ENCODE results near the gene PIM3. TPM values are rescaled to one million over a fixed set of nuclear protein-coding genes. Genes with fewer than 3 reads are reported as not detected.

Gene PIM3
- total RNA-seq, 1 experiment from 2014 or later, result 58.2 TPM

GRCh38 chr22:49992921-49993648 is 32.5 kb downstream of the PIM3 start:
- H3K36me3 ChIP-seq (ENCODE audit: control insufficient read depth, insufficient read depth, low read length), result no peaks in the 10 kb centered on the region
- H3K4me1 ChIP-seq (ENCODE audit: control insufficient read depth, insufficient read depth, low read length), result peaks cover 24% of the 10 kb centered on the region
- no peaks in the 10 kb centered on the region for H3K9me3 ChIP-seq (ENCODE audit: control insufficient read depth, insufficient read depth, low read depth, low read length)
- no peak overlapping the region for H3K27ac ChIP-seq (ENCODE audit: low read length)
- BruUV-seq (replicated peaks), result no TSS peak
- TF ChIP-seq POLR2AphosphoS5 (IDR thresholded peaks at IDR 0.05; ENCODE audit: low read depth, low read length), result no peak
- TF ChIP-seq, protein P1, sequence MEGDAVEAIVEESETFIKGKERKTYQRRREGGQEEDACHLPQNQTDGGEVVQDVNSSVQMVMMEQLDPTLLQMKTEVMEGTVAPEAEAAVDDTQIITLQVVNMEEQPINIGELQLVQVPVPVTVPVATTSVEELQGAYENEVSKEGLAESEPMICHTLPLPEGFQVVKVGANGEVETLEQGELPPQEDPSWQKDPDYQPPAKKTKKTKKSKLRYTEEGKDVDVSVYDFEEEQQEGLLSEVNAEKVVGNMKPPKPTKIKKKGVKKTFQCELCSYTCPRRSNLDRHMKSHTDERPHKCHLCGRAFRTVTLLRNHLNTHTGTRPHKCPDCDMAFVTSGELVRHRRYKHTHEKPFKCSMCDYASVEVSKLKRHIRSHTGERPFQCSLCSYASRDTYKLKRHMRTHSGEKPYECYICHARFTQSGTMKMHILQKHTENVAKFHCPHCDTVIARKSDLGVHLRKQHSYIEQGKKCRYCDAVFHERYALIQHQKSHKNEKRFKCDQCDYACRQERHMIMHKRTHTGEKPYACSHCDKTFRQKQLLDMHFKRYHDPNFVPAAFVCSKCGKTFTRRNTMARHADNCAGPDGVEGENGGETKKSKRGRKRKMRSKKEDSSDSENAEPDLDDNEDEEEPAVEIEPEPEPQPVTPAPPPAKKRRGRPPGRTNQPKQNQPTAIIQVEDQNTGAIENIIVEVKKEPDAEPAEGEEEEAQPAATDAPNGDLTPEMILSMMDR (IDR thresholded peaks at IDR 0.05), result peak; percentile 85
- CTCF ChIA-PET, result interaction anchor here (0.5 kb wide), 2 partner anchors 35 to 57 kb away, joined by 3 to 4 read pairs; no protein-coding TSS in a partner anchor
- H3K4me3 ChIP-seq (ENCODE audit: low read depth in 2 of 2, low read length in 2 of 2), result no peak overlapping the region
- ATAC-seq, result peak; percentile 86
- DNase-seq (ENCODE audit: low read depth, low spot score), result no peak
- in situ Hi-C loops (cut with HindIII; ENCODE audit: low pct_unique_long_range_greater_than_20kb, low sequenced_read_pairs), result no loop called here
- POLR2A ChIA-PET, result no interaction called here
- no peaks in the 10 kb centered on the region for H3K27me3 ChIP-seq (ENCODE audit: control insufficient read depth, insufficient read depth, low read length)
- intact Hi-C loops (cut with micrococcal nuclease; ENCODE audit: unreplicated experiment), result loop anchor here (5.0 kb wide), 1 partner anchor 34 kb away; no protein-coding TSS in a partner anchor

GRCh38 chr22:49993649-49994360 is 33.2 kb downstream of the PIM3 start:
- Histone ChIP-seq H3K4me3 (ENCODE audit: low read depth in 2 of 2, low read length in 2 of 2) (no peak overlapping the region), H3K27ac (ENCODE audit: low read length) (no peak overlapping the region), H3K4me1 (ENCODE audit: control insufficient read depth, insufficient read depth, low read length) (peaks cover 24% of the 10 kb centered on the region), H3K36me3 (ENCODE audit: control insufficient read depth, insufficient read depth, low read length) (no peaks in the 10 kb centered on the region), H3K9me3 (ENCODE audit: control insufficient read depth, insufficient read depth, low read depth, low read length) (no peaks in the 10 kb centered on the region), H3K27me3 (ENCODE audit: control insufficient read depth, insufficient read depth, low read length) (no peaks in the 10 kb centered on the region)
- in situ Hi-C loops (cut with HindIII; ENCODE audit: low pct_unique_long_range_greater_than_20kb, low sequenced_read_pairs), result no loop called here
- CTCF ChIA-PET, result interaction anchor here (0.5 to 0.6 kb wide), 2 partner anchors 19 to 34 kb away, joined by 3 read pairs; partner anchors contain the start of gene IL17REL
- DNase-seq (ENCODE audit: low read depth, low spot score) (no peak), ATAC-seq (peak; percentile 4; the same call in 1 of the 2 replicates)
- POLR2A ChIA-PET, result no interaction called here
- intact Hi-C loops (cut with micrococcal nuclease; ENCODE audit: unreplicated experiment), result loop anchor here (5.0 kb wide), 1 partner anchor 33 kb away; no protein-coding TSS in a partner anchor
- TF ChIP-seq SIN3A (IDR thresholded peaks at IDR 0.05; ENCODE audit: borderline replicate concordance, insufficient read depth, low read depth, low read length) (no peak), TCF7L2 (IDR thresholded peaks at IDR 0.05; ENCODE audit: low read depth, low read length) (no peak), POLR2AphosphoS5 (IDR thresholded peaks at IDR 0.05; ENCODE audit: low read depth, low read length) (no peak)
- TF ChIP-seq, protein P1 (IDR thresholded peaks at IDR 0.05), result no peak; the same call in 1 of the 2 replicates
- TF ChIP-seq, protein P2, sequence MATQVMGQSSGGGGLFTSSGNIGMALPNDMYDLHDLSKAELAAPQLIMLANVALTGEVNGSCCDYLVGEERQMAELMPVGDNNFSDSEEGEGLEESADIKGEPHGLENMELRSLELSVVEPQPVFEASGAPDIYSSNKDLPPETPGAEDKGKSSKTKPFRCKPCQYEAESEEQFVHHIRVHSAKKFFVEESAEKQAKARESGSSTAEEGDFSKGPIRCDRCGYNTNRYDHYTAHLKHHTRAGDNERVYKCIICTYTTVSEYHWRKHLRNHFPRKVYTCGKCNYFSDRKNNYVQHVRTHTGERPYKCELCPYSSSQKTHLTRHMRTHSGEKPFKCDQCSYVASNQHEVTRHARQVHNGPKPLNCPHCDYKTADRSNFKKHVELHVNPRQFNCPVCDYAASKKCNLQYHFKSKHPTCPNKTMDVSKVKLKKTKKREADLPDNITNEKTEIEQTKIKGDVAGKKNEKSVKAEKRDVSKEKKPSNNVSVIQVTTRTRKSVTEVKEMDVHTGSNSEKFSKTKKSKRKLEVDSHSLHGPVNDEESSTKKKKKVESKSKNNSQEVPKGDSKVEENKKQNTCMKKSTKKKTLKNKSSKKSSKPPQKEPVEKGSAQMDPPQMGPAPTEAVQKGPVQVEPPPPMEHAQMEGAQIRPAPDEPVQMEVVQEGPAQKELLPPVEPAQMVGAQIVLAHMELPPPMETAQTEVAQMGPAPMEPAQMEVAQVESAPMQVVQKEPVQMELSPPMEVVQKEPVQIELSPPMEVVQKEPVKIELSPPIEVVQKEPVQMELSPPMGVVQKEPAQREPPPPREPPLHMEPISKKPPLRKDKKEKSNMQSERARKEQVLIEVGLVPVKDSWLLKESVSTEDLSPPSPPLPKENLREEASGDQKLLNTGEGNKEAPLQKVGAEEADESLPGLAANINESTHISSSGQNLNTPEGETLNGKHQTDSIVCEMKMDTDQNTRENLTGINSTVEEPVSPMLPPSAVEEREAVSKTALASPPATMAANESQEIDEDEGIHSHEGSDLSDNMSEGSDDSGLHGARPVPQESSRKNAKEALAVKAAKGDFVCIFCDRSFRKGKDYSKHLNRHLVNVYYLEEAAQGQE (IDR thresholded peaks at IDR 0.05; ENCODE audit: insufficient read depth in 1 of 2, low read depth in 2 of 2, low read length in 1 of 2), result no peak
- BruUV-seq (replicated peaks), result no TSS peak
